Measurements from ENCODE around the gene ULK4.
A peak's percentile ranks its signal among the peaks of the same experiment; 100 is the strongest.

Gene ULK4

GRCh38 chr3:41369838-41370237, 592.1 kb downstream of the ULK4 start:
- TF ChIP-seq, protein P1, sequence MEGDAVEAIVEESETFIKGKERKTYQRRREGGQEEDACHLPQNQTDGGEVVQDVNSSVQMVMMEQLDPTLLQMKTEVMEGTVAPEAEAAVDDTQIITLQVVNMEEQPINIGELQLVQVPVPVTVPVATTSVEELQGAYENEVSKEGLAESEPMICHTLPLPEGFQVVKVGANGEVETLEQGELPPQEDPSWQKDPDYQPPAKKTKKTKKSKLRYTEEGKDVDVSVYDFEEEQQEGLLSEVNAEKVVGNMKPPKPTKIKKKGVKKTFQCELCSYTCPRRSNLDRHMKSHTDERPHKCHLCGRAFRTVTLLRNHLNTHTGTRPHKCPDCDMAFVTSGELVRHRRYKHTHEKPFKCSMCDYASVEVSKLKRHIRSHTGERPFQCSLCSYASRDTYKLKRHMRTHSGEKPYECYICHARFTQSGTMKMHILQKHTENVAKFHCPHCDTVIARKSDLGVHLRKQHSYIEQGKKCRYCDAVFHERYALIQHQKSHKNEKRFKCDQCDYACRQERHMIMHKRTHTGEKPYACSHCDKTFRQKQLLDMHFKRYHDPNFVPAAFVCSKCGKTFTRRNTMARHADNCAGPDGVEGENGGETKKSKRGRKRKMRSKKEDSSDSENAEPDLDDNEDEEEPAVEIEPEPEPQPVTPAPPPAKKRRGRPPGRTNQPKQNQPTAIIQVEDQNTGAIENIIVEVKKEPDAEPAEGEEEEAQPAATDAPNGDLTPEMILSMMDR (IDR thresholded peaks at IDR 0.05; ENCODE audit: control insufficient read depth, extremely low read depth, insufficient read depth) = no peak
- no peak for DNase-seq (ENCODE audit: low read depth)
- H3K4me3 ChIP-seq (ENCODE audit: low read depth, low read length) = no peak overlapping the region

DNA sequence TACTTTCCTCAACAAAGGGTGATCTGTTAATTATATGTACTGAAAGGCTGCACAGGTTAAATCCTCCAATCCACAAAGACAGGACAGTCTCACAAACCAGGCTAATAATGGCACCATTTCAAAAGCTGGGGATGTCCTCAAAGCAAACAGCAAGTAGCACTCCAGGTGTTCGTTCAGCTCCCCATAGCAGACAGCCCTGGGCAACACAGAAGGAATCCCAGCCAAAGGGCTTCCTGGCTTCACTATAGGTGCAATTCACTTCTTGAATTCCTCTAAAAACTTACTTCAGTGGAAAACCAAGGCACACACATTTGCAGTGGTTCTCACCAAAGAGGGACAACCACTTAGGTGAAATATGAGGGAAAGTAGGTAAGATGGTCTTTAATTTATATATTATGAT, 595.9 kb downstream of the ULK4 start:
- TF ChIP-seq, protein P1 (IDR thresholded peaks at IDR 0.05; ENCODE audit: control insufficient read depth, extremely low read depth, insufficient read depth) = no peak
- no peak for DNase-seq (ENCODE audit: low read depth)
- no peak overlapping the region for H3K4me3 ChIP-seq (ENCODE audit: low read depth, low read length)

- H3K4me3 ChIP-seq (ENCODE audit: low read depth, low read length) = no peak overlapping the region
- TF ChIP-seq, protein P1 (IDR thresholded peaks at IDR 0.05; ENCODE audit: control insufficient read depth, extremely low read depth, insufficient read depth) = 0 out of 2 replicates have a peak, but pooled peaks have one; percentile 6
- no peak for DNase-seq (ENCODE audit: low read depth)
Observed at GRCh38 chr3:41364736-41365135, 597.2 kb downstream of the ULK4 start.

DNA sequence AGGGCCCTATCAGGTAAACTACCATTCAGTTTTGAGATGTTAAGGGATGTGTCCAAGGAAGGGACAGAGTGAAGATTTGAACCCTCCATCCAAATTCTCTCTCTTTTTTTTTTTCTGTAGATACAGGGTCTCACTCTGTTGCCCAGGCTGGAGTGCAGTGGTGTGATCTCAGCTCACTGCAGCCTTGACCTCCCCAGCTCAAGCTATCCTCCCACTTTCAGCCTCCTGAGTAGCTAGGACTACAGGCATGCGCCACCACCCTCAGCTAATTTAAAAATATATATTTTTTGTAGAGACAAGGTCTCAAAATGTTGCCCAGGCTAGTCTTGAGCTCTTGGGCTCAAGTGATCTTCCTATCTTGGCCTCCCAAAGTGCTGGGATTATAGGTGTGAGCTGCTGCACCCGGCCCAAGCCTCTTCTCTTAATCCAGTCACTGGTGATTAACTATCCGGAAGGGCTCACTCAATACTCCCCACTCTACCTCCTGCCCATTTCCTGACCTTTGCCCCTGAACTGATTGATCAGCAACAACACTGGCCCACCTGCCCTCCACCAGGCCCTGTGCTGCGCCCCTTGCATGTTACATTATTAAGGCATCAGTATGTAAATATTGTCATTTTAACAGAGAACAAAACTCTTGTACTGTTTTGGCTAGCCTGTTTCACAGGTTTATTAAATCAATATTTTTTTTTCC, 597.9 kb downstream of the ULK4 start:
- DNase-seq (ENCODE audit: low read depth) = no peak
- no peak overlapping the region for H3K4me3 ChIP-seq (ENCODE audit: low read depth, low read length)

GRCh38 chr3:41362638-41363559, 599.0 kb downstream of the ULK4 start:
- no peak for DNase-seq (ENCODE audit: low read depth)
- TF ChIP-seq, protein P1 (IDR thresholded peaks at IDR 0.05; ENCODE audit: control insufficient read depth, extremely low read depth, insufficient read depth) = no peak
- H3K4me3 ChIP-seq (ENCODE audit: low read depth, low read length) = no peak overlapping the region

More for the DNA sequence above, 597.9 kb downstream of the ULK4 start:
- TF ChIP-seq, protein P1 (IDR thresholded peaks at IDR 0.05; ENCODE audit: control insufficient read depth, extremely low read depth, insufficient read depth) = no peak

DNA sequence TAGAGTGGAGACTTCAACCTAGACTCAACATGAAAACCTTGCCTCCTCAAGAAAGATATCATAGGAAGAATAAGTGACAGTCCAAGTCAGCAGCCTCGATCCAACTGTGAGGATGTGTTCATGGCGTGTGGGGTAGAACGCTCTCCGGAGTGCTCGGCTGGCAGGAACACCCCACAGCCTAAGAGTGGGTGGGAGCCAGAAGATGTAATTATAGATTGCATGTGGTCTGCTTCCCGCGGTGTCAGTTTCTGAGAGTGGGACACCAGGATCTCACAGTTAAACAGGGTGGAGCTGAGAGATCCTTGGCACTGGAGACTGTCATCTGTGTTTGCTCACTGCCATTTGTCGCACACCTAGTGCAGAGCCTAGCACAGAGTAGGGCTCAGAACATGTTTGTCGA, 604.6 kb downstream of the ULK4 start:
- no peak for DNase-seq (ENCODE audit: low read depth)
- TF ChIP-seq, protein P1 (IDR thresholded peaks at IDR 0.05; ENCODE audit: control insufficient read depth, extremely low read depth, insufficient read depth) = no peak
- no peak overlapping the region for H3K4me3 ChIP-seq (ENCODE audit: low read depth, low read length)

Data from LNCaP clone FGC (cell line).